Keratinocyte (primary cell): ENCODE measurements around the gene NDUFS1. TPM values are rescaled to one million over a fixed set of nuclear protein-coding genes. Genes with fewer than 3 reads are reported as not detected.
"Not testable (repeated sequence)": the region's sequence is repeated elsewhere in the genome, so short reads cannot be mapped to it uniquely, and the experiment has no call there.

ENCODE experiments used
- DNase-seq: peaks from one replicate; pipeline ENCODE4 v3.0.0-alpha.2; 2011; ENCODE audit warnings: low read depth, missing footprints, low spot score
- FAIRE-seq: peaks from 2 replicates; lab custom pipeline; 2011; peaks lifted over from hg19 to GRCh38; lab: Jason Lieb, UNC
- H2AFZ ChIP-seq: 2 replicates; pipeline ENCODE4 v1.6.0; 2012; ENCODE audit warnings: low read length, control low read depth, inconsistent platforms; ENCODE audit not compliant: control insufficient read depth
- H3K27ac ChIP-seq: 2 replicates; pipeline ENCODE4 v1.5.1; 2011; ENCODE audit warnings: low read length; ENCODE audit not compliant: control insufficient read depth, insufficient read depth
- H3K27me3 ChIP-seq: 3 replicates; pipeline ENCODE4 v1.6.0; 2011; ENCODE audit warnings: low read length; ENCODE audit not compliant: control insufficient read depth, insufficient read depth; ENCODE audit errors: extremely low read depth
- H3K36me3 ChIP-seq, 2 experiments: 2 replicates in 1 of 2; 3 replicates in 1 of 2; pipeline ENCODE4 v1.5.1; 2011; ENCODE audit warnings: low read length in 2 of 2, mild to moderate bottlenecking in 1 of 2; ENCODE audit not compliant: control insufficient read depth in 2 of 2, insufficient read depth in 2 of 2; ENCODE audit errors: extremely low read depth in 1 of 2
- H3K4me1 ChIP-seq: 3 replicates; pipeline ENCODE4 v1.5.1; 2011; ENCODE audit warnings: low read length; ENCODE audit not compliant: control insufficient read depth, insufficient read depth; ENCODE audit errors: extremely low read depth
- H3K4me2 ChIP-seq: 3 replicates; pipeline ENCODE4 v1.6.0; 2011; ENCODE audit warnings: low read depth, low read length; ENCODE audit not compliant: control insufficient read depth, insufficient read depth; ENCODE audit errors: extremely low read depth
- H3K4me3 ChIP-seq, 3 experiments: fragments of 200-600 bp in 1 of 3; sonication (generic) in 1 of 3; 2 replicates in 2 of 3; 3 replicates in 1 of 3; pipeline ENCODE4 v1.5.1; 2011 to 2016; ENCODE audit warnings: low read length in 3 of 3, mild to moderate bottlenecking in 3 of 3, control low read depth in 2 of 3, inconsistent platforms in 1 of 3, low read depth in 1 of 3, mixed read lengths in 1 of 3, mixed run types in 1 of 3, moderate library complexity in 1 of 3; ENCODE audit not compliant: control insufficient read depth in 2 of 3, insufficient read depth in 2 of 3; ENCODE audit errors: extremely low read depth in 1 of 3
- H3K79me2 ChIP-seq: 2 replicates; pipeline ENCODE4 v1.6.0; 2012; ENCODE audit warnings: low read length; ENCODE audit not compliant: control insufficient read depth, insufficient read depth
- H3K9ac ChIP-seq: 3 replicates; pipeline ENCODE4 v1.6.0; 2011; ENCODE audit warnings: low read length; ENCODE audit not compliant: control insufficient read depth, insufficient read depth; ENCODE audit errors: extremely low read depth
- H3K9me1 ChIP-seq: 3 replicates; pipeline ENCODE4 v1.6.0; 2011; ENCODE audit warnings: low read length; ENCODE audit not compliant: control insufficient read depth, insufficient read depth; ENCODE audit errors: extremely low read depth
- H3K9me3 ChIP-seq: 2 replicates; pipeline ENCODE4 v1.5.1; 2012; ENCODE audit warnings: low read depth, low read length; ENCODE audit not compliant: control insufficient read depth
- H4K20me1 ChIP-seq: 3 replicates; pipeline ENCODE4 v1.6.0; 2011; ENCODE audit warnings: low read length; ENCODE audit not compliant: control insufficient read depth, insufficient read depth; ENCODE audit errors: extremely low read depth
- CTCF ChIP-seq, 3 experiments: IDR thresholded peaks in 1 of 3; conservative IDR thresholded peaks in 1 of 3; optimal IDR thresholded peaks in 1 of 3; 2 replicates in 2 of 3; 3 replicates in 1 of 3; pipeline versions ENCODE3 to v1.5.1; 2011; ENCODE audit warnings: low read length in 3 of 3, mild to moderate bottlenecking in 3 of 3, moderate library complexity in 2 of 3, control low read depth in 1 of 3, inconsistent platforms in 1 of 3; ENCODE audit not compliant: insufficient read depth in 2 of 3; ENCODE audit errors: extremely low read depth in 1 of 3
- EZH2 ChIP-seq: IDR thresholded peaks from one replicate; pipeline ENCODE4 v1.6.1; 2012; ENCODE audit warnings: inconsistent platforms, mild to moderate bottlenecking, low read length, moderate library complexity
- dilution Hi-C: fragments of 300-500 bp; cut with MboI; formaldehyde crosslinking; loops from one replicate; pipeline ENCODE4 v1.7.0; 2020; ENCODE audit warnings: low sequenced_read_pairs; ENCODE audit not compliant: extremely low pct_ligation_motif_present
- polyA plus RNA-seq, 5 experiments: library from polyadenylated mRNA; depleted of rRNA in 3 of 5; stranded (reverse) in 3 of 5; stranded (forward) in 1 of 5; unstranded in 1 of 5; fragments of >200 nt; gene quantifications; 1 replicate in 1 of 5; 2 replicates in 3 of 5; 3 replicates in 1 of 5; pipeline versions ENCODE4 v1.2.1 to v1.2.3, GENCODE V29; 2011 to 2012; ENCODE audit warnings: missing spikeins in 2 of 5, low read depth in 1 of 5, low replicate concordance in 1 of 5

The NDUFS1 gene
- polyA plus RNA-seq, 1 donor (not counting 4 experiments of a cell fraction or from before 2014, with no cell fraction given): 83.7 TPM

GRCh38 chr2:206173147-206173546 is 13.9 kb upstream of the NDUFS1 start:
- dilution Hi-C loops: no loop called here
- Histone ChIP-seq H3K9ac (no peak overlapping the region), H4K20me1 (no peaks in the 10 kb centered on the region), H2AFZ (no peak overlapping the region), H3K36me3 (no peaks in the 10 kb centered on the region), H3K4me2 (no peak overlapping the region), H3K9me3 (no peaks in the 10 kb centered on the region), H3K79me2 (no peaks in the 10 kb centered on the region), H3K4me1 (no peaks in the 10 kb centered on the region), H3K27me3 (no peaks in the 10 kb centered on the region), H3K4me3 (no peak overlapping the region), H3K9me1 (no peaks in the 10 kb centered on the region), H3K27ac (no peak overlapping the region)
- FAIRE-seq: no peak
- TF ChIP-seq CTCF (optimal IDR thresholded peaks at IDR 0.05 in 1 of 3, IDR thresholded peaks at IDR 0.05 in 1 of 3, conservative IDR thresholded peaks at IDR 0.05 in 1 of 3; ENCODE audit: extremely low read depth in 1 of 3, insufficient read depth in 2 of 3, low read length in 3 of 3) (no peak), EZH2 (no peak)
- DNase-seq: no peak

GRCh38 chr2:206171624-206172397 is 12.6 kb upstream of the NDUFS1 start:
- DNase-seq, H2AFZ ChIP-seq, H3K4me1 ChIP-seq, H3K9me3 ChIP-seq, H3K79me2 ChIP-seq, H3K4me2 ChIP-seq, H3K36me3 ChIP-seq, H4K20me1 ChIP-seq, H3K27me3 ChIP-seq, H3K9ac ChIP-seq, H3K9me1 ChIP-seq, H3K27ac ChIP-seq, H3K4me3 ChIP-seq, dilution Hi-C loops, FAIRE-seq: not testable (repeated sequence)

GRCh38 chr2:206168230-206168629 is 9.0 kb upstream of the NDUFS1 start:
- H3K4me2 ChIP-seq, DNase-seq, H3K4me1 ChIP-seq, H3K79me2 ChIP-seq, H3K9me1 ChIP-seq, H3K27me3 ChIP-seq, H3K9ac ChIP-seq, H3K27ac ChIP-seq, H4K20me1 ChIP-seq, H3K9me3 ChIP-seq, H2AFZ ChIP-seq, H3K4me3 ChIP-seq, FAIRE-seq, dilution Hi-C loops, H3K36me3 ChIP-seq: not testable (repeated sequence)
